HG03342 (cell line): ENCODE measurements around the gene C1QA.

Experiments
- ATAC-seq: cut with Tn5 transposase; IDR thresholded peaks from one replicate; pipeline ENCODE4 v1.9.1; 2021; ENCODE audit warnings: mild to moderate bottlenecking, moderate library complexity; ENCODE audit not compliant: unreplicated experiment

C1QA gene

GRCh38 chr1:22636353-22636752 is at the start of gene C1QA:
Gene C1QA (plus strand): TSS chr1:22636628. CDS start chr1:22637617, 989 bp downstream.
- ATAC-seq, result no peak

- no peak for ATAC-seq
These were observed 49.2 kb upstream of the C1QA start for GRCh38 chr1:22587247-22587646.

GRCh38 chr1:22588899-22589422 is 47.5 kb upstream of the C1QA start:
- no peak for ATAC-seq

- no peak for ATAC-seq
These were observed 44.9 kb upstream of the C1QA start for GRCh38 chr1:22591576-22591975.

- ATAC-seq, result no peak
These were observed 44.4 kb upstream of the C1QA start for GRCh38 chr1:22592051-22592450.

GRCh38 chr1:22592919-22593790 is 43.3 kb upstream of the C1QA start:
- ATAC-seq, result no peak

GRCh38 chr1:22594396-22594795 is 42.0 kb upstream of the C1QA start:
- ATAC-seq, result no peak

- no peak for ATAC-seq
These were observed 41.3 kb upstream of the C1QA start for GRCh38 chr1:22595108-22595507.

GRCh38 chr1:22597301-22597965 is 39.0 kb upstream of the C1QA start:
- ATAC-seq, result no peak

- no peak for ATAC-seq
These were observed 38.4 kb upstream of the C1QA start for GRCh38 chr1:22597996-22598395.

GRCh38 chr1:22598736-22599135 is 37.7 kb upstream of the C1QA start:
- ATAC-seq, result no peak

GRCh38 chr1:22600071-22600816 is 36.2 kb upstream of the C1QA start:
- ATAC-seq, result no peak

GRCh38 chr1:22600817-22601605 is 35.4 kb upstream of the C1QA start:
- ATAC-seq, result no peak

GRCh38 chr1:22601610-22602009 is 34.8 kb upstream of the C1QA start:
- ATAC-seq, result no peak

GRCh38 chr1:22602060-22602740 is 34.2 kb upstream of the C1QA start:
- ATAC-seq, result no peak

- ATAC-seq, result no peak
These were observed 30.3 kb upstream of the C1QA start for GRCh38 chr1:22606161-22606560.

- no peak for ATAC-seq
These were observed 29.3 kb upstream of the C1QA start for GRCh38 chr1:22607154-22607553.

- no peak for ATAC-seq
These were observed 28.1 kb upstream of the C1QA start for GRCh38 chr1:22608361-22608760.

- no peak for ATAC-seq
These were observed 27.1 kb upstream of the C1QA start for GRCh38 chr1:22609291-22609690.

GRCh38 chr1:22611530-22611947 is 24.9 kb upstream of the C1QA start:
- no peak for ATAC-seq
